ENCODE measurements around the gene DEK.

DNA sequence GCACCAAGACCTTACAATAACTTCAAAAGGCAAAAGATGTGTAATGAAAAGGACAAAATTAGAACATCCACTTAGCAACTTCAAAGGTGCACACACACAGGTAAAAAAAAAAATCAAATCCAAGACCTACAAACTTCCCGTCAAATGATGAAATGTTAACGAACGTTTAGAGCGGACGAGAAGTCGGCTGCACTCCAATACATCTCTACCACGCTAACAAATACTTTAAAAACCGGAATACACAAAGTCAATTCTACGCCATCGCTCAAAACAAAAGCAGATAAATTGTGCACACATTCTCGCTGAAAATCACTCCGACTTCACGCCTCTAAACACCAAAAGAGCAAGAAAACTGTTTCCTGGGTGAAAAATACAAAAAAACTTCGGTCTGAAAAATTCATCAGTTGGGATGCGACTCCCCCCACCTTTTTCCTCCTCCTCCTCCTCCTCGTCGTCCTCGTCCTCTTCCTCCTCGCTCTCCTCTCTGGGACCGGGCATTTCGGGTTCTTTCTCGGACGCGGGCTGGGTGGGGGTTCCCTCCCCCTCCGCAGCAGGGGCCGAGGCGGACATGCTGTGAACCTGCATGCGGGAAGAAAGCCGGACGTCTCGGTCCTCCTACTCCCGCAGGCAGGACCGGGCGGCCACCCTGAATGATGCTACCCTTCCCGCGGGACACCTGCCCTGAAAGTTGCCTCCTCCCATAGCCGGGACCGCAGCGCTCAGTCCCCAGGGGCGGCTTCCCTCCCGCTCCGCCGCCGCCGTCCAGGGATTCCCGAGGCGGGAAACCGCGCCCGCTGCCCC is 712 bp downstream of the DEK start:
- TF ChIP-seq, protein P1, sequence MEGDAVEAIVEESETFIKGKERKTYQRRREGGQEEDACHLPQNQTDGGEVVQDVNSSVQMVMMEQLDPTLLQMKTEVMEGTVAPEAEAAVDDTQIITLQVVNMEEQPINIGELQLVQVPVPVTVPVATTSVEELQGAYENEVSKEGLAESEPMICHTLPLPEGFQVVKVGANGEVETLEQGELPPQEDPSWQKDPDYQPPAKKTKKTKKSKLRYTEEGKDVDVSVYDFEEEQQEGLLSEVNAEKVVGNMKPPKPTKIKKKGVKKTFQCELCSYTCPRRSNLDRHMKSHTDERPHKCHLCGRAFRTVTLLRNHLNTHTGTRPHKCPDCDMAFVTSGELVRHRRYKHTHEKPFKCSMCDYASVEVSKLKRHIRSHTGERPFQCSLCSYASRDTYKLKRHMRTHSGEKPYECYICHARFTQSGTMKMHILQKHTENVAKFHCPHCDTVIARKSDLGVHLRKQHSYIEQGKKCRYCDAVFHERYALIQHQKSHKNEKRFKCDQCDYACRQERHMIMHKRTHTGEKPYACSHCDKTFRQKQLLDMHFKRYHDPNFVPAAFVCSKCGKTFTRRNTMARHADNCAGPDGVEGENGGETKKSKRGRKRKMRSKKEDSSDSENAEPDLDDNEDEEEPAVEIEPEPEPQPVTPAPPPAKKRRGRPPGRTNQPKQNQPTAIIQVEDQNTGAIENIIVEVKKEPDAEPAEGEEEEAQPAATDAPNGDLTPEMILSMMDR (IDR thresholded peaks at IDR 0.05; ENCODE audit: low read depth, low read length, poor library complexity, severe bottlenecking) = no peak
- no peak for TF ChIP-seq EZH2phosphoT487 (IDR thresholded peaks at IDR 0.05; ENCODE audit: borderline replicate concordance, low read length)

Data from DOHH2 (cell line).